Nephron (organoid): Measurements from ENCODE around the gene PCDH10.

Source experiments
- H3K27ac Mint-ChIP-seq, 3 experiments: 2 replicates each; pipeline ENCODE4 v1.8.0; 2020; ENCODE audit warnings: mixed read lengths in 3 of 3, mild to moderate bottlenecking in 2 of 3, moderate library complexity in 1 of 3
- H3K27me3 Mint-ChIP-seq: 2 replicates; pipeline ENCODE4 v1.8.0; 2021; ENCODE audit warnings: low read depth, mild to moderate bottlenecking, moderate library complexity, mixed read lengths
- H3K36me3 Mint-ChIP-seq: 2 replicates; pipeline ENCODE4 v1.8.0; 2020; ENCODE audit warnings: low read depth, mixed read lengths
- H3K4me1 Mint-ChIP-seq: 2 replicates; pipeline ENCODE4 v1.8.0; 2020; ENCODE audit warnings: mixed read lengths
- H3K4me3 Mint-ChIP-seq, 3 experiments: 2 replicates each; pipeline ENCODE4 v1.8.0; 2020; ENCODE audit warnings: mild to moderate bottlenecking in 3 of 3, mixed read lengths in 3 of 3, moderate library complexity in 2 of 3
- H3K9me3 Mint-ChIP-seq: 2 replicates; pipeline ENCODE4 v1.8.0; 2020; ENCODE audit warnings: mixed read lengths
- TF ChIP-seq, protein P1 (sequence below), 3 experiments: fragments of 200-600 bp; sonication (generic); IDR thresholded peaks; one replicate each; pipeline ENCODE4 v1.5.0; 2021; ENCODE audit warnings: antibody characterized with exemption in 3 of 3; ENCODE audit not compliant: unreplicated experiment in 3 of 3

Gene PCDH10

DNA sequence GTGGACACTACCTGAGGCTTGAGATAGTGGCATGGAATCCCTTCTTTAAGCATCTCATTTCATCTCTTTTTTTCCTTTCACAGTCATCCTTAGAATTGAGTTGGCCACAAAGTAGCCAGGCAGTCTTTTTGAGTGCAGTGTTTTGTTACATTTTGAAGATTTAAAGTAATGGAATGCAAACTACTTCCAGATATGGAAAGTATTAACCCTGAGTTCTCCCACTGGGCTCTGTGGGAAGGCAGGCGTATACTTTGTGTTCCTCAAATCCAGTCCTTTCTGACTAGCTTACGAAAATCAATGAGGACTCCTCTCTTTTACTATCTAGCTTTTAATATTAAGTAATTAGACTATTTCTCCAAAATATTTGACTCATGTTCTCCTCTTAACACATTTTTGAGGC lies 29.9 kb downstream of the PCDH10 start:
- Mint-ChIP-seq H3K36me3 (peaks cover 15% of the 10 kb centered on the region), H3K27me3 (no peaks in the 10 kb centered on the region), H3K9me3 (no peaks in the 10 kb centered on the region), H3K4me3 (no peak overlapping the region), H3K4me1 (no peaks in the 10 kb centered on the region), H3K27ac (no peak overlapping the region)
- TF ChIP-seq, protein P1, sequence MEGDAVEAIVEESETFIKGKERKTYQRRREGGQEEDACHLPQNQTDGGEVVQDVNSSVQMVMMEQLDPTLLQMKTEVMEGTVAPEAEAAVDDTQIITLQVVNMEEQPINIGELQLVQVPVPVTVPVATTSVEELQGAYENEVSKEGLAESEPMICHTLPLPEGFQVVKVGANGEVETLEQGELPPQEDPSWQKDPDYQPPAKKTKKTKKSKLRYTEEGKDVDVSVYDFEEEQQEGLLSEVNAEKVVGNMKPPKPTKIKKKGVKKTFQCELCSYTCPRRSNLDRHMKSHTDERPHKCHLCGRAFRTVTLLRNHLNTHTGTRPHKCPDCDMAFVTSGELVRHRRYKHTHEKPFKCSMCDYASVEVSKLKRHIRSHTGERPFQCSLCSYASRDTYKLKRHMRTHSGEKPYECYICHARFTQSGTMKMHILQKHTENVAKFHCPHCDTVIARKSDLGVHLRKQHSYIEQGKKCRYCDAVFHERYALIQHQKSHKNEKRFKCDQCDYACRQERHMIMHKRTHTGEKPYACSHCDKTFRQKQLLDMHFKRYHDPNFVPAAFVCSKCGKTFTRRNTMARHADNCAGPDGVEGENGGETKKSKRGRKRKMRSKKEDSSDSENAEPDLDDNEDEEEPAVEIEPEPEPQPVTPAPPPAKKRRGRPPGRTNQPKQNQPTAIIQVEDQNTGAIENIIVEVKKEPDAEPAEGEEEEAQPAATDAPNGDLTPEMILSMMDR (IDR thresholded peaks at IDR 0.05; ENCODE audit: unreplicated experiment in 3 of 3), result no peak

DNA sequence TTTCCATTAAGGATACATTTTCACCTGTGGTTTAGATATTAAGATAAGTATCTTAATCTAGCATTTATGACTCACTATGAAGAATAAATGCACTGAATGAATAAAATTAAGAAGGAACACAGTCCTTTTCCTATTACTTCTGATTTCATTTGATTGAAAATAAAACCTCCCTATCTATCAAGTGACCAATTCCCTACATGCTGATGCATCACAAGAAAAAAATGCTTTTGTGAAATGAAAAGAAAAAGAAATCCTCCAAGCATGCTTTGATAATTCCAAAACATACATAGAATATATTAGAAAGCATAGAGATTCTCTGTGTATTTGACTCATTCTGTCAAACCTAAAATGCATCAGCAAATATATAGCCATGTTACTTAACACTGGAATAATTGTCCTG lies 37.1 kb downstream of the PCDH10 start:
- H3K36me3 Mint-ChIP-seq, result peaks cover 7% of the 10 kb centered on the region
- no peaks in the 10 kb centered on the region for H3K9me3 Mint-ChIP-seq
- H3K4me1 Mint-ChIP-seq, result no peaks in the 10 kb centered on the region
- H3K27me3 Mint-ChIP-seq, result no peaks in the 10 kb centered on the region
- H3K27ac Mint-ChIP-seq, result no peak overlapping the region
- no peak overlapping the region for H3K4me3 Mint-ChIP-seq
- TF ChIP-seq, protein P1 (IDR thresholded peaks at IDR 0.05; ENCODE audit: unreplicated experiment in 3 of 3), result no peak

DNA sequence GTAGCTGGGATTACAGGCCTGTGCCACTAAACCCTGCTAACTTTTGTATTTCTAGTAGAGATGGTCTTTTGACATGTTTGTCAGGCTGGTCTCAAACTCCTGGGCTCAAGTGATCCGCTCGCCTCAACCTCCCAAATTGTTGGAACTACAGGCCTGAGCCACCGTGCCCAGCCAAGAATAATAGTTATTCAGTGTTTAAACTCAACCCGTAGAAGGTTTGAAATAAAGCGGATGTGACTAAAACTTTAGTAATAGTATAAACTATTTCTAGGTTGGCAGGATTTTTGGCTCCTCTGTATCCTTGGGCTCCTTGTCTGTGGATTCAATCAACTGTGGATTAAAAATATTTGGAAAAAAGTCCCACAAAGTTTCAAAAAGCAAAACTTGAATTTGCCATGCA lies 37.8 kb downstream of the PCDH10 start:
- no peaks in the 10 kb centered on the region for H3K27me3 Mint-ChIP-seq

DNA sequence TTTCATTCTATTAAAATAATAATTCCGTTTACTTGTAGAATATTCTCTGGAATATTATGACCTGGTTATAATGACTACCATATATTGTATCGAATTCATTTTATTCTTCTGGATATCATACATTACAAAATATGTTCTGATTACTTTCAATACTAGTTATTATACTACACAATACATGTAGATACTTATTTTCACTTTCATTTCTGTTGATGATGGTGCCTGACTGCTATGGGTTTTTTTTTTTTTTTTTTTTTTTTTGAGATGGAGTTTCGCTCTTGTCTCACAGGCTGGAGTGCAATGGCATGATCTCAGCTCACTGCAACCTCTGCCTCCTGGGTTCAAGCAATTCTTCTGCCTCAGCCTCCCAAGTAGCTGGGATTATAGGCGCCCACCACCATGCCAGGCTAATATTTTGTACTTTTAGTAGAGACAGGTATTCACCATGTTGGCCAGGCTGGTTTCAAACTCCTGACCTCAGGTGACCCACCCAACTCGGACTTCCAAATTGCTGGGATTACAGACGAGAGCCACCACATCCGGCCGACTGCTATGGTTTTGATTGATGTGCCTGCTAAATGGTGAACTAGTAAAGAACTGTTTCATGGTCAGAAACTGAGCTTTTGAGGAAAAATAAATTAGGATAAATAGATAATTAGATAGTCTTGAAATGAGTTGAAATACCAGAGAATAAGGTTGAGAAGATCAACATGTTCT lies 39.5 kb downstream of the PCDH10 start:
- H3K4me1 Mint-ChIP-seq, result no peaks in the 10 kb centered on the region
- no peaks in the 10 kb centered on the region for H3K9me3 Mint-ChIP-seq
- no peak overlapping the region for H3K4me3 Mint-ChIP-seq
- H3K36me3 Mint-ChIP-seq, result peaks cover 6% of the 10 kb centered on the region
- H3K27ac Mint-ChIP-seq, result no peak overlapping the region
- H3K27me3 Mint-ChIP-seq, result no peaks in the 10 kb centered on the region
- TF ChIP-seq, protein P1 (IDR thresholded peaks at IDR 0.05; ENCODE audit: unreplicated experiment in 3 of 3), result no peak

More for the DNA sequence above, 37.8 kb downstream of the PCDH10 start:
- Mint-ChIP-seq H3K9me3 (no peaks in the 10 kb centered on the region), H3K4me3 (no peak overlapping the region), H3K27ac (no peak overlapping the region), H3K4me1 (no peaks in the 10 kb centered on the region), H3K36me3 (peaks cover 6% of the 10 kb centered on the region)
- TF ChIP-seq, protein P1 (IDR thresholded peaks at IDR 0.05; ENCODE audit: unreplicated experiment in 3 of 3), result no peak

GRCh38 chr4:133189147-133189517 lies 40.0 kb downstream of the PCDH10 start:
- Mint-ChIP-seq H3K27ac (no peak overlapping the region), H3K27me3 (no peaks in the 10 kb centered on the region), H3K4me1 (no peaks in the 10 kb centered on the region), H3K9me3 (no peaks in the 10 kb centered on the region), H3K36me3 (peaks cover 6% of the 10 kb centered on the region), H3K4me3 (no peak overlapping the region)
- TF ChIP-seq, protein P1 (IDR thresholded peaks at IDR 0.05; ENCODE audit: unreplicated experiment in 3 of 3), result no peak

DNA sequence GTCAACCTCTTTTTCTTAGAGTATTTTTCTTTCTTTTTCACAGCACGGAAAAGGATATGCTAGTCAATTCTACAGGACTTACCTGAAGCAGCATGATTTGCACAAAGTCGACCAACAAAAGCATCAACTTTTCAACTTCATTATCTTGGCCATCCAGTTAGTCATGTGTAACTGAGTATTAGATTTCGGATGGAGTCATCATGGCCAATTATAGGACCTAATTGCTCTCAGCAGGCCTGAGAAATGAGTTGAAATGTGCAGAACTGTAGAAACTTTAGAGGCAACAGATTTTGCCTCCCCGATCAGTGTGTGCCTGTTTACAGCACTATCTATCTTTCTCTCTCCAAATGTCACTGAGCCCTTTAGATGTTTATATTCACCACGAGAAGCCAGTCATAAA lies 41.0 kb downstream of the PCDH10 start:
- Mint-ChIP-seq H3K9me3 (no peaks in the 10 kb centered on the region), H3K27ac (no peak overlapping the region), H3K36me3 (peaks cover 6% of the 10 kb centered on the region), H3K27me3 (no peaks in the 10 kb centered on the region), H3K4me1 (no peaks in the 10 kb centered on the region), H3K4me3 (no peak overlapping the region)
- TF ChIP-seq, protein P1 (IDR thresholded peaks at IDR 0.05; ENCODE audit: unreplicated experiment in 3 of 3), result no peak
